NCI-H345 treated with DMSO at 0.1 percent for 48 hours (cell line): ENCODE results near the gene PCCA.
A peak's percentile ranks its signal among the peaks of the same experiment; 100 is the strongest.
"Not testable (repeated sequence)": the region's sequence is repeated elsewhere in the genome, so short reads cannot be mapped to it uniquely, and the experiment has no call there.

ENCODE experiments used
- DNase-seq: peaks from one replicate; lab custom pipeline; 2025; ENCODE audit not compliant: unreplicated experiment; lab: John Stamatoyannopoulos, UW

PCCA gene

GRCh38 chr13:100565286-100565685, 476.4 kb downstream of the PCCA start:
- DNase-seq, result no peak

GRCh38 chr13:100566543-100566942, 477.6 kb downstream of the PCCA start:
- no peak for DNase-seq

- DNase-seq, result peak; percentile 50
These were observed 484.2 kb downstream of the PCCA start for GRCh38 chr13:100573121-100573520.

GRCh38 chr13:100577239-100577638, 488.3 kb downstream of the PCCA start:
- DNase-seq, result not testable (repeated sequence)
